Immature natural killer cell (primary cell): ENCODE results near the gene PRSS50. TPM values are rescaled to one million over a fixed set of nuclear protein-coding genes. Genes with fewer than 3 reads are reported as not detected.

ENCODE experiments used
- DNase-seq, 3 donors: peaks; one replicate each; pipeline ENCODE4 v3.0.0; 2022; ENCODE audit warnings: mixed read lengths in 1 of 3
- H3K27ac Mint-ChIP-seq, 6 donors: one replicate each; pipeline ENCODE4 v1.8.0; 2020; ENCODE audit warnings: mixed read lengths in 6 of 6, mild to moderate bottlenecking in 5 of 6, inconsistent platforms in 4 of 6, moderate library complexity in 3 of 6
- H3K27me3 Mint-ChIP-seq, 3 donors: one replicate each; pipeline ENCODE4 v1.8.0; 2020 to 2021; ENCODE audit warnings: low read depth in 3 of 3, mild to moderate bottlenecking in 3 of 3, mixed read lengths in 3 of 3, moderate library complexity in 3 of 3, inconsistent platforms in 1 of 3
- H3K36me3 Mint-ChIP-seq, 3 donors: one replicate each; pipeline ENCODE4 v1.8.0; 2020; ENCODE audit warnings: mixed read lengths in 3 of 3, inconsistent platforms in 2 of 3, mild to moderate bottlenecking in 2 of 3
- H3K4me1 Mint-ChIP-seq, 2 donors: one replicate each; pipeline ENCODE4 v1.8.0; 2020; ENCODE audit warnings: inconsistent platforms in 2 of 2, mild to moderate bottlenecking in 2 of 2, mixed read lengths in 2 of 2, moderate library complexity in 1 of 2
- H3K4me3 Mint-ChIP-seq, 5 donors: one replicate each; pipeline ENCODE4 v1.8.0; 2020; ENCODE audit warnings: mild to moderate bottlenecking in 5 of 5, mixed read lengths in 5 of 5, inconsistent platforms in 3 of 5, moderate library complexity in 3 of 5
- H3K9me3 Mint-ChIP-seq, 6 donors: one replicate each; pipeline ENCODE4 v1.8.0; 2020; ENCODE audit warnings: mild to moderate bottlenecking in 6 of 6, mixed read lengths in 6 of 6, inconsistent platforms in 4 of 6, moderate library complexity in 3 of 6
- polyA plus RNA-seq, 3 donors: library from polyadenylated mRNA; unstranded; fragments of 300-500 nt; fragmentation: Illumina TruSeq; gene quantifications; one replicate each; pipeline ENCODE4 v1.2.3, GENCODE V29; 2021

Gene PRSS50
- polyA plus RNA-seq, 3 donors from 2014 or later: not detected

DNA sequence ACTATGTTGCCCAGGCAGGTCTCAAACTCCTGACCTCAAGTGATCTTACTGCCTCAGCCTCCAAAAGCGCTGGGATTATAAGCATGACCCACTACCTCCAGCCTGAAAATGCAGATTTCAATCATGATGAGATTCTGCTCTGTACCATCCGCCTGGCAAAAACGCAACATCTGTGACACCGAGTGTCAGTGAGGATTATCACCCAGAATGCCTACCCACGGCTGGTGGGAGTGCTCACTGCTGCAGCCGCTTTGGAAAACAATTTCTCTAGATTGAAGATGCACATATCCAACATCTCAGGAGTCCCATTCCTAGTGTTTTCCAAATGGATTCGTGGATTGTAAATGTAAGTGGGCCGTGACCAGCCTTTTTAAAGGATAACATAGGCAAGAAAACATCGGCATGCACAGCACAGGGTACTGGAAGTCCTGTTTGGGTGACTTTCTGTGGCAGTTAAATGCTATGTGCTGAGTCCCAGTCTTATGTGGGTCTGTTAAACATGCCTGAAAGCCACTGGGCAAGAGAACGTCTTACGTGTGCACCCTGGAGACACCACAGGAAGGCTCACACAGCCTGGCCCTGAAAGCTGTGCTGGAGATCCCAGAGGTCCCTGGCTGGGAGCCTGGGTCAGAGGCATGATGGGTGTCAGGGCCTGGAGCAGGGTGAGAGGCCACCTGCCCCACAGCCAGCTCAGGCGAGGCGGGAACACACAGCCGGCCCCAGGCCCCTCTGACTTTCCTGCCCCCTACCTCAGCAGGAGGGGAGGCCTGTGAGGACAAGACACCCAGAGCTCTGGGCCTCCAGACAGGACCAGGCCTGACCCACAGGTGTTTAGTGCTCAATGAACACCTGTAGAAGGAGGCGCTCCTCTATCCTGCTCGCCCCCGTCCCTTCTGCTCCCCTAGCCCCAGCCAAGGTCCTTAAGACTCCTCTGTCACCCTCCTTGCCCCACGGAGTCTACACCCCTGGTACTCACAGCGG is 918 bp downstream of the PRSS50 start:
- no peak overlapping the region for H3K27ac Mint-ChIP-seq
- H3K4me3 Mint-ChIP-seq: no peak overlapping the region
- no peak for DNase-seq
- H3K36me3 Mint-ChIP-seq: no peaks in the 10 kb centered on the region
- no peaks in the 10 kb centered on the region for H3K9me3 Mint-ChIP-seq
- peaks cover 4 to 11% (median 6%) of the 10 kb centered on the region in 3 donors for H3K27me3 Mint-ChIP-seq
- H3K4me1 Mint-ChIP-seq: no peaks in the 10 kb centered on the region

DNA sequence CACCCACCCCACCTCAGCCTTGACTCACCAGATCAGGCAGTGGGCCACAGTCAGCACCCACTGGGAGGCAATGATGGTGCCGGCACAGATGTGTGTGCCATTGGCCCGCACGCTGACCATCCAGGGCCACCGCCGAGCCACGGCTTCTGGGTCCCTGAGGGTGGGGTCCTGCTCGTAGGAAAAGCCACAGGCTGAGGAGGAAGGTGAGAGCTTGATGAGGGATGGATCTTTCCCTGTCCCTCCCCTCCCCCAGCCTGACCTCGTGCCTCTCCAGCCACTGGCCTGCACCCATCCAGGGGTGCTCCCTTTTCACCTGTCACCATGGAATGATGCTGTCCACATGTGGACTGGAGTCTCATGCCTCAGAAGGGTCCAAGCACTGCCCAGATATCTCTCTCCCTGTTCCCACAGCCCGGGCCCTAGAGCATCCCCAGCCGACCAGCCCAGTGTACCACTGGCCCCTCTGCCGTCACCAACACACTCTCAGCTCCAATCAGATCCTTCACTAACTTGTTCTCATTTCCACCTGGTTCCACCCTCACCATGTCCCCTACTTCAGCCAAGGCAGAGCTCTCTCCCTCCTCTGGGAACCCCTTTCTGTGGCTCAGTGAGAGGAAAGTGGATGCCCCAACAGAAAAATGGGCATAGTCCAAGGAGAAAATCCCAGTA is 2.0 kb downstream of the PRSS50 start:
- H3K27me3 Mint-ChIP-seq: peaks cover 2 to 9% (median 6%) of the 10 kb centered on the region in 3 donors
- no peaks in the 10 kb centered on the region for H3K9me3 Mint-ChIP-seq
- H3K4me3 Mint-ChIP-seq: no peak overlapping the region
- no peaks in the 10 kb centered on the region for H3K4me1 Mint-ChIP-seq
- peak overlapping the region in 1 of 6 donors; percentile 53 for H3K27ac Mint-ChIP-seq
- H3K36me3 Mint-ChIP-seq: no peaks in the 10 kb centered on the region
- no peak for DNase-seq

DNA sequence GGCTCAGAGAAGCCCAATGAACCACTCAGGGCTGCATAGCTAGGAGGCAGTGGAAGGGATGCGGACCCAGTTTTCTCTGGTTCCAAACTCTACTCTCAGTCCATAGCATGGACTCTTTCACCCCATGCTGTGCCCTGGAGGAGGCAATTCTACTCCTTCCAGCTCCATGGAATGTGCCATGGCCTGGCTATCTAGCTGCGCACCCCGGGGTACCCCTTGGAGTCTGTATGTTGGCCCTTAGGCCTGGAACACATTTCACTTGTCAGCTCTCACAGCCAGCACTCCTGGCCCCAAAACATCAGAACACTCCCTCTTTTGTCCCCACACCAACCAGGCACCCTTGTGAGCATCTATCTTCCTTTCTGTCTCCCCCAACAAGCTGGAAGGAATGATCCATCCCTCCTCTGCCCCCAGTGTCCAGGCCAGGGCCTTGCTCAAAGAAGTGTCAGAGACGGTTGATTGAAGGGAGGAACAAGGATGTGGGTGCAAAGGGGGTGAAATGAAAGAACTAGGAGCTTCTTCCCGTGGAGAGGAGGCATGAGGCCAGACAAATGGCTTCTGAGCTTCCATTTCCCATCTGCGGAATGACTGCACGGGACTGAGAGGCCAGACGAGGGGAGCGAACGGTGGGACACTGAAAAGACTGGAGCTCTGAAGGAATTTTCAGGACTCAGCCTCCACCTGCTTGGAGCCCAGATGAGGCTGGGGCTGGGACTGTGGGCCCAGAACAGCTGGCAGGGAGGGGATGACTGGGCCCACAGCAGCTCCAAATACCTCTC is 2.8 kb downstream of the PRSS50 start:
- Mint-ChIP-seq H3K9me3 (no peaks in the 10 kb centered on the region), H3K27ac (no peak overlapping the region), H3K27me3 (peaks cover 0 to 7% (median 4%) of the 10 kb centered on the region in 3 donors), H3K4me3 (no peak overlapping the region), H3K36me3 (no peaks in the 10 kb centered on the region), H3K4me1 (no peaks in the 10 kb centered on the region)
- no peak for DNase-seq

DNA sequence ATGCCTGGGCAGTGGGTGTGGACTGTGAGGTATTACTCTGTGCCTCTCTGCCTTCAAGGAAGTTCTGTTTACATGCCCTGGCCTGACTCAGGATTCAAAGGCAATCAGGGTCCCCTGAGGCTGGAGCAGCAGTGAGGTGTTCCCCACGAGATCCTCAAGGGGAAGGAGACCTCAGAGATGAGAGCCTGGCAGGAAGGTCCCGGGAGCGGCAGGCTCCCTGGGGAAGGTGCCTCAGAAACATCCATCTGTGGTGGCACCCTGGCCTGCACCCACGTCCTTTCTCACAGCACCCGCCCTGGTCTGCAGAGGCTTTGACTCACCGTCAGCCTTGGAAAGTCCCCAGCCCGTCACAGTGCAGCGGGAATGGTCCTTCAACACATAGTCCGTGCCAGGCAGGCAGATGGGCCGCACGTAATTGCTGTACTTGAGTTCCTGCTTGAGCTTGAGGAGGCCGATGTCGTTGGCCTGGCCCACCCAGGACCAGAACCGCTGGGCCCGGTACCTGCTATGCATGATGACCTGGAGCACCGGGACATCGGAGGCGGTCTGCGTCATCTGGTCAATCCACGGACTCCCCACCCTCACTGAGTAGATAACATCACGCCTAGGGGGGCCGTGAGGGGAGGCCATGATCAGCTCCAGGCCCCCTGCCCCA is 3.6 kb downstream of the PRSS50 start:
- Mint-ChIP-seq H3K36me3 (no peaks in the 10 kb centered on the region), H3K27me3 (peaks cover 0 to 7% (median 5%) of the 10 kb centered on the region in 3 donors), H3K4me3 (no peak overlapping the region), H3K9me3 (no peaks in the 10 kb centered on the region), H3K27ac (no peak overlapping the region), H3K4me1 (no peaks in the 10 kb centered on the region)
- no peak for DNase-seq

DNA sequence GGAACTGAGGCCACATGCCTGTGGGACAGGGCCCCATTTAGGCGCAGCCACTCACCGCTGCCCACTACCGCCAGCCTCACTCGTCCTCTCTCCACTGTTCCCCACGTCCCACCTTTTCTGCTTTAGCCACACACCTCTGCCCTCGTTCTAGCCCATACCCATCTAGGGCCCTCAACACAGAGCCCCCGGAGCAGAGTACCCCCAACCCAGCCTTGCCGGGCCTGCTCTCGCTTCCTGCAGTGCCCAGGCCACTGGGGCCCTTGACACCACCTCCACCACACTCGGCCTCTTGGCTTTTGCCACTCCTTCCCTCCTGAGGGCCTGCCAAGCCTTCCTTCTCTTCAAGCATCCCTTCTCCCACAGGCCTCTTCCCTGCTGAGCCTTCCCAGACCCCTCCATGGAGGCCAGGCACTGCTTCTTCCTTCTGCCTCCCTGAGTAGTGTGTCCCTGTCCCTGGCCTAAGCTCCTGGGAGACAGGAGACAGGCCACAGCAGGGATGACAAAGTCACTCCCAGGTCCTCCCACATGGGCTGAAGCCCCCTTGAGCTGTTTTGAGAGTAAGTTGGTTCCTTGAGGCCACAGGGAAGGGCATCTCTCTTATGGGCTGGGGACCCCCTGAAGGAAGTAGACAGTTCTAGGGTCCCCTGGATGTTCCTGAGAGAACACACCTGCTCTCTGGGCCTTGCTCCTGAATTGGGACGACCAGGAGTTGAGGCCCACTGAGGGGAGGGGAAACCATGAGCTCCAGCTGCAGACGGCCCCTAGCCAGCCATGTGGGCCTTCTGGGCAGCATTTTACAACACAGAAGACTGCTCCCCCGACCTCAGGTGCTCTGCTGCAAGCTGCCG is 4.4 kb downstream of the PRSS50 start:
- H3K4me3 Mint-ChIP-seq: no peak overlapping the region
- H3K27me3 Mint-ChIP-seq: peaks cover 0 to 7% (median 3%) of the 10 kb centered on the region in 3 donors
- no peaks in the 10 kb centered on the region for H3K36me3 Mint-ChIP-seq
- H3K4me1 Mint-ChIP-seq: no peaks in the 10 kb centered on the region
- DNase-seq: no peak
- no peaks in the 10 kb centered on the region for H3K9me3 Mint-ChIP-seq
- no peak overlapping the region for H3K27ac Mint-ChIP-seq

DNA sequence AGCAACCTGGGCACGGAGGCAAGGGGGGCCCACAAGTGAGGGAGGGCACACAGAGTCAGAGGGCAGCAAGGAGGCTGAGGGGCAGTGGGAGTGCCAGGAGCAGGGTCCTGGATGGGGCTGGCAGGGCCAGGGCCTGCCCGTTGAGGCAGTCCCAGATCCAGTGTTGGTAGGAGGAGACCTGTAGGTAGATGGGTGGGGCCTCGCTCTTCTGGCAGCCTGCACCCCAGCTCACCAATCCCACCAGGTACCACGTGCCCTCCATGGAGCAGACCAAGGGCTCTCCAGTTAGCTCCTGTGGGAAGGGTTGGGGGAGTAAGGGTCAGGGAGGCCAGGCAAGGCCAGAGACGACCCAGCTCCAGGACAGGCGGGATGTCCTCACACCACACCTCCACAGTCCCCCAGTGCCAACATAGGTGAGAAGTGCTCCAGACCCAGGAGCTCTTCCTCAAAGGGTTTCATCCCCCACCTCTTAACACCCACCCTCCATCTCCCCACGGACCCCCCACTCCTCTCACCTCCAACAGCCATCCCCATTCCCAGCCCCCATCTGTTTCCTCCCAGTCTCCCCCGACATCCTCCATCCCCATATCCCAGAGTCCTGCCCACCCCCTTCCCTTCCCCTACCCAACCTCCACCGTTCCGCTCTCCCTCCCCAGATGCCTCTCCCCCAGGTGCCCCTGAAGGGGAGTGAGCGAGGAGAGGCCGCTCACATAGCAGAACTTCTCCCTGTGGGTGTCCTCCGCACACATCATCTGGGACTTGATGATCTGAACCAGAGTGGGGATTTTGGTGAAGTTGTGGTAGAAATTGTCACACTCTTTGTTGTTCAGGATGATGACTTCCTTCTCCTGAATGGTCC is 5.2 kb downstream of the PRSS50 start:
- Mint-ChIP-seq H3K4me3 (no peak overlapping the region), H3K27ac (no peak overlapping the region), H3K9me3 (no peaks in the 10 kb centered on the region), H3K27me3 (peaks cover 0 to 5% (median 3%) of the 10 kb centered on the region in 3 donors), H3K36me3 (no peaks in the 10 kb centered on the region), H3K4me1 (no peaks in the 10 kb centered on the region)
- no peak for DNase-seq

DNA sequence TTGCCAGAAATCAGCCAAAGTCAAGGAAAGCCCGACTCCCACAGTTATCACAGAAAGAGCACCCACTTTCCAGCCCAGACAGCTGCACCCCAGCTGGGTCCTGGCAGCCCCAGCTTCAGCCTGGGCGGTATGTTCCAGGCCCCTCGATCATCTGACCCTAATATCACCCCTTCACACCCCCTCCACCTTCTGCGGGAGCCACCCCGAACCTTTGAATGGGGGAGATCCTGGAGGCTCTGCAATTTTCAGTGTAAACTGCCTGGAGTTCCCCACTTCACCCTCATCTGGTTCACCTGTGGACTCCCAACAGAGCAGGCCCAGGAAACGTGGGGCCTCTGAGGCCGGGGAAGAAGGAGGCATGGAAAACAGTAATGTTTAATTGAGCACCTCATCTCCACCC is 5.9 kb downstream of the PRSS50 start:
- H3K36me3 Mint-ChIP-seq: no peaks in the 10 kb centered on the region
- no peak for DNase-seq
- no peak overlapping the region for H3K27ac Mint-ChIP-seq
- H3K4me3 Mint-ChIP-seq: no peak overlapping the region
- H3K9me3 Mint-ChIP-seq: no peaks in the 10 kb centered on the region
- H3K27me3 Mint-ChIP-seq: peaks cover 0 to 5% (median 3%) of the 10 kb centered on the region in 3 donors
- H3K4me1 Mint-ChIP-seq: no peaks in the 10 kb centered on the region

DNA sequence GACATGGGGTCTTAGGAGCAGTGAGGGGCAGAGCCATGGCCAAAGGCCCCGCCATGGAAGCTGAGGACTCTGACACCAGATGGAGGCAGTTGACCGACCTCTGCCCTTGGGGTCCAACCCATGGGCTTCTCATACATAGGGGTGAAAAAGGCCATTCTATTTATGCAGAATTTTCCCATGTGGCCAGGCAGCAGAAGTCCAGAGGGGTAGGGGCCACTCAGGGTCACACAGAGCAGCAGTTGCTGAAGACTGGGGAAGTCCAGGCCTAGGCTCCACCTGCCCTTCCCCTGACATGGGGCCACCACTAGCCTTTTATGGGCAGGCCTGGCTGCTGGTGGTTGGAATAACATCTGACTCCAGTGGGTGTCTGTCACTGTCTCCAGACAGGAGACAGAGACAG is 6.4 kb downstream of the PRSS50 start:
- H3K27ac Mint-ChIP-seq: no peak overlapping the region
- no peak overlapping the region for H3K4me3 Mint-ChIP-seq
- no peak for DNase-seq
- no peaks in the 10 kb centered on the region for H3K9me3 Mint-ChIP-seq
- H3K4me1 Mint-ChIP-seq: no peaks in the 10 kb centered on the region
- peaks cover 0 to 5% (median 3%) of the 10 kb centered on the region in 3 donors for H3K27me3 Mint-ChIP-seq
- no peaks in the 10 kb centered on the region for H3K36me3 Mint-ChIP-seq

DNA sequence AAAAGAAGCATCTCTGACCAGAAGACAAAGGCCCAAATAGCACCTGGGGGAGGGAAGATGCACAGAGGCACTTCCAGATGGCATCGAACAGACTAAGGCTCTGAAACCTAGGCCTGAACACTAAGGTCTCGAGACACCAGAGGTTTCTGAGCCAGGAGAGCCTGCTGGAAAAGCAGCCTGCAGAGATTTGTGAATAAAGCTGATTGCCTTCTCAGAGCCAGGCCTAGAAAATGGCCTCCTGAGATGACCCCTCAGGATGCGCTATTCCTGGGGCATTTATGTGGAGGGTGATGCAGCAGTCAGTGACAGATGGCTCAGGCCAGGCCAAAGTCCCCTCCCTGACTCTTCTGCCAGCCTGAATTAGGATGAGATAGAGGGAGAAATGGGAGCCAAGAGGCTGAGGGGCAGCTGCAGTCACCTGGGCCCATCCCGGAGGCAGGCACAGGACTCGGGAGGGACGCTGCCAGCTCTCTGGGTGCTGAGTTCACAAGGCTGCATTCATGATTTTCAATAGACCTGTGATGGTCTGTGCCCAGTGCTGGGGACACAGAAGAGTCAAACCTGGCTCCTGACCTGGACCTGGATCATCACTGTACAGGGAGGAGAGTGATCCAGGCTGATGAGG is 6.9 kb downstream of the PRSS50 start:
- peaks cover 0 to 3% (median 3%) of the 10 kb centered on the region in 3 donors for H3K27me3 Mint-ChIP-seq
- H3K9me3 Mint-ChIP-seq: no peaks in the 10 kb centered on the region
- H3K4me1 Mint-ChIP-seq: no peaks in the 10 kb centered on the region
- DNase-seq: no peak
- H3K36me3 Mint-ChIP-seq: no peaks in the 10 kb centered on the region
- H3K4me3 Mint-ChIP-seq: no peak overlapping the region
- H3K27ac Mint-ChIP-seq: no peak overlapping the region

DNA sequence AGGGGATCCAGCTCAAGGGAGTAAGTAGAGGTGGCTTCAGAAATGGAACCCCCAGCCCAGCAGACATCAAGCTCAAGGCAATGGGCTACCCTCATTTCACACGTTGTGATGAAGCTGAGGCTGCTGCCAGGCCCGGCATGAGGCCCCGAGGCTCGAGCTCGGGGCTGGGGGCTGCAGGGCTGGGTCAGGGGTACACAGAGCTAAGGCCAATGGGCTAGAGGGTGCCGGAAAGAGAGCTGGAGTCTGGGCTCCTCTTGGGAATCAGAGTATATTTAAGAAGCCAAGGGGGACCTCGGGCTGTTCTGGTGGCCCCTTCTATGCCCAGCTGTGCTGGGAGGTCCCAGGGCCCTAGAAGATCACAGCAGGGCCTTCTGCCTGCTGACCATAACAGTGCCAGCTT is 7.4 kb downstream of the PRSS50 start:
- no peaks in the 10 kb centered on the region for H3K4me1 Mint-ChIP-seq
- H3K9me3 Mint-ChIP-seq: no peaks in the 10 kb centered on the region
- no peak for DNase-seq
- H3K4me3 Mint-ChIP-seq: no peak overlapping the region
- H3K27me3 Mint-ChIP-seq: peaks cover 0 to 3% (median 2%) of the 10 kb centered on the region in 3 donors
- no peak overlapping the region for H3K27ac Mint-ChIP-seq
- H3K36me3 Mint-ChIP-seq: no peaks in the 10 kb centered on the region

DNA sequence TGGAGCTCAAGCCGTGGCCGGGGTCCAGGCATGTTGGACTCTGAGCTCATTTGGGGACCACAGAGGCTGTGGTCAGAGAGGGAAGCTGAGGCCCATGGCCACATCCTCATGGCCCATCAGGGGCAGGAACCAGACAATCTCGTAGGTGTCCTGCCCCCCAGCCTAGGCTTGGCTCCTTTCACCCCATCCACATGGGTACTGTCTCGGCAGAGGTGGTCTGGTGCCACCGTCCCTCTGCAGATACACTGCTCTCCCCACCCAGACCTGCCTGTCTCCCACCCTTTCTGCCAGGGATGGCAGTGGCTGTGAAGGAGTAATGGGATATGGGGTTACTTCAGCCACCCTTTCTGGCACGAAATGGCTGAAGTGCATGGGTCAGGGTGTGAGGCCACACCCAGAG is 7.9 kb downstream of the PRSS50 start:
- H3K4me1 Mint-ChIP-seq: no peaks in the 10 kb centered on the region
- no peak overlapping the region for H3K27ac Mint-ChIP-seq
- no peak for DNase-seq
- H3K9me3 Mint-ChIP-seq: no peaks in the 10 kb centered on the region
- peaks cover 0 to 3% (median 0%) of the 10 kb centered on the region in 3 donors for H3K27me3 Mint-ChIP-seq
- no peak overlapping the region for H3K4me3 Mint-ChIP-seq
- H3K36me3 Mint-ChIP-seq: no peaks in the 10 kb centered on the region
